IPS-20b (cell line): Measurements from ENCODE around the gene SRRM4.

ENCODE experiments used
- H3K27ac ChIP-seq: one replicate; pipeline ENCODE4 v1.5.1; 2013; ENCODE audit warnings: low read length
- H3K27me3 ChIP-seq: 2 replicates; pipeline ENCODE4 v1.6.1; 2013; ENCODE audit warnings: mild to moderate bottlenecking, low read length, inconsistent platforms; ENCODE audit not compliant: insufficient read depth
- H3K36me3 ChIP-seq: 2 replicates; pipeline ENCODE4 v1.6.1; 2013; ENCODE audit warnings: low read depth, mild to moderate bottlenecking, inconsistent platforms, low read length, moderate library complexity; ENCODE audit not compliant: insufficient read depth
- H3K4me1 ChIP-seq: 2 replicates; pipeline ENCODE4 v1.6.1; 2013; ENCODE audit warnings: mild to moderate bottlenecking, control low read depth, inconsistent platforms, low read length, moderate library complexity; ENCODE audit not compliant: insufficient read depth
- H3K4me3 ChIP-seq: 2 replicates; pipeline ENCODE4 v1.5.1; 2013; ENCODE audit warnings: mild to moderate bottlenecking, low read length, inconsistent platforms
- H3K9ac ChIP-seq: 2 replicates; pipeline ENCODE4 v1.6.1; 2013; ENCODE audit warnings: low read depth, mild to moderate bottlenecking, inconsistent platforms, low read length, moderate library complexity
- H3K9me3 ChIP-seq: 2 replicates; pipeline ENCODE4 v1.6.1; 2013; ENCODE audit warnings: mild to moderate bottlenecking, low read depth, low read length, inconsistent platforms; ENCODE audit not compliant: insufficient read depth

SRRM4 gene

GRCh38 chr12:119075222-119075787 lies 94.0 kb downstream of the SRRM4 start:
- Histone ChIP-seq H3K27me3 (0 out of 2 replicates have a peak, but pooled peaks cover 4% of the 10 kb centered on the region), H3K9me3 (no peaks in the 10 kb centered on the region), H3K4me1 (peaks cover under 1% of the 10 kb centered on the region; the same call in 1 of the 2 replicates), H3K36me3 (no peaks in the 10 kb centered on the region), H3K27ac (no peak overlapping the region), H3K9ac (no peak overlapping the region), H3K4me3 (no peak overlapping the region)

- no peak overlapping the region for H3K4me3 ChIP-seq
- H3K9me3 ChIP-seq, result no peaks in the 10 kb centered on the region
- H3K4me1 ChIP-seq, result peaks cover 6% of the 10 kb centered on the region; the same call in 1 of the 2 replicates
- no peaks in the 10 kb centered on the region for H3K27me3 ChIP-seq
- no peaks in the 10 kb centered on the region for H3K36me3 ChIP-seq
- no peak overlapping the region for H3K27ac ChIP-seq
- no peak overlapping the region for H3K9ac ChIP-seq
These were observed 94.6 kb downstream of the SRRM4 start for GRCh38 chr12:119075918-119076317.

GRCh38 chr12:119079530-119079929 lies 98.2 kb downstream of the SRRM4 start:
- Histone ChIP-seq H3K27me3 (0 out of 2 replicates have a peak, but pooled peaks cover 12% of the 10 kb centered on the region), H3K9ac (no peak overlapping the region), H3K9me3 (no peaks in the 10 kb centered on the region), H3K36me3 (no peaks in the 10 kb centered on the region), H3K4me1 (peaks cover 16% of the 10 kb centered on the region; the same call in 1 of the 2 replicates), H3K4me3 (no peak overlapping the region), H3K27ac (no peak overlapping the region)

GRCh38 chr12:119082016-119082415 lies 100.7 kb downstream of the SRRM4 start:
- Histone ChIP-seq H3K4me3 (no peak overlapping the region), H3K36me3 (no peaks in the 10 kb centered on the region), H3K9ac (no peak overlapping the region), H3K27me3 (0 out of 2 replicates have a peak, but pooled peaks cover 12% of the 10 kb centered on the region), H3K4me1 (peaks cover 16% of the 10 kb centered on the region; the same call in 1 of the 2 replicates), H3K27ac (no peak overlapping the region), H3K9me3 (no peaks in the 10 kb centered on the region)

GRCh38 chr12:119082496-119082895 lies 101.2 kb downstream of the SRRM4 start:
- peak overlapping the region; percentile 17 for H3K27ac ChIP-seq
- no peaks in the 10 kb centered on the region for H3K36me3 ChIP-seq
- H3K4me1 ChIP-seq, result peaks cover 16% of the 10 kb centered on the region; the same call in 1 of the 2 replicates
- H3K9ac ChIP-seq, result 0 out of 2 replicates have a peak overlapping the region, but pooled peaks have one; percentile 9
- H3K4me3 ChIP-seq, result no peak overlapping the region
- H3K9me3 ChIP-seq, result no peaks in the 10 kb centered on the region
- 0 out of 2 replicates have a peak, but pooled peaks cover 12% of the 10 kb centered on the region for H3K27me3 ChIP-seq

GRCh38 chr12:119088685-119089379 lies 107.5 kb downstream of the SRRM4 start:
- Histone ChIP-seq H3K9ac (peak overlapping the region; percentile 61; the same call in 1 of the 2 replicates), H3K4me3 (peak overlapping the region; percentile 36; the same call in 1 of the 2 replicates), H3K4me1 (peaks cover 29% of the 10 kb centered on the region; the same call in 1 of the 2 replicates), H3K9me3 (no peaks in the 10 kb centered on the region), H3K27me3 (no peaks in the 10 kb centered on the region), H3K27ac (peak overlapping the region; percentile 62), H3K36me3 (no peaks in the 10 kb centered on the region)

GRCh38 chr12:119089380-119090013 lies 108.2 kb downstream of the SRRM4 start:
- H3K9me3 ChIP-seq, result no peaks in the 10 kb centered on the region
- H3K36me3 ChIP-seq, result no peaks in the 10 kb centered on the region
- 0 out of 2 replicates have a peak, but pooled peaks cover 4% of the 10 kb centered on the region for H3K27me3 ChIP-seq
- peak overlapping the region; percentile 61; the same call in 1 of the 2 replicates for H3K9ac ChIP-seq
- H3K4me3 ChIP-seq, result peak overlapping the region; percentile 36; the same call in 1 of the 2 replicates
- peak overlapping the region; percentile 62 for H3K27ac ChIP-seq
- peaks cover 34% of the 10 kb centered on the region; the same call in 1 of the 2 replicates for H3K4me1 ChIP-seq

- H3K27ac ChIP-seq, result peak overlapping the region; percentile 15
- peaks cover 34% of the 10 kb centered on the region; the same call in 1 of the 2 replicates for H3K4me1 ChIP-seq
These were observed 108.9 kb downstream of the SRRM4 start for GRCh38 chr12:119090276-119090675.

GRCh38 chr12:119090865-119091264 lies 109.5 kb downstream of the SRRM4 start:
- H3K9ac ChIP-seq, result peak overlapping the region; percentile 27; the same call in 1 of the 2 replicates
- H3K4me1 ChIP-seq, result peaks cover 34% of the 10 kb centered on the region; the same call in 1 of the 2 replicates
- 0 out of 2 replicates have a peak, but pooled peaks cover 4% of the 10 kb centered on the region for H3K27me3 ChIP-seq
- H3K36me3 ChIP-seq, result no peaks in the 10 kb centered on the region
- no peaks in the 10 kb centered on the region for H3K9me3 ChIP-seq
- no peak overlapping the region for H3K4me3 ChIP-seq
- peak overlapping the region; percentile 15 for H3K27ac ChIP-seq

More at GRCh38 chr12:119090276-119090675, 108.9 kb downstream of the SRRM4 start:
- no peak overlapping the region for H3K4me3 ChIP-seq
- no peaks in the 10 kb centered on the region for H3K36me3 ChIP-seq
- H3K9me3 ChIP-seq, result no peaks in the 10 kb centered on the region
- peak overlapping the region; percentile 27; the same call in 1 of the 2 replicates for H3K9ac ChIP-seq
- 0 out of 2 replicates have a peak, but pooled peaks cover 4% of the 10 kb centered on the region for H3K27me3 ChIP-seq

GRCh38 chr12:119096429-119097202 lies 115.3 kb downstream of the SRRM4 start:
- Histone ChIP-seq H3K4me3 (no peak overlapping the region), H3K9ac (0 out of 2 replicates have a peak overlapping the region, but pooled peaks have one; percentile 36), H3K27me3 (0 out of 2 replicates have a peak, but pooled peaks cover 4% of the 10 kb centered on the region), H3K9me3 (no peaks in the 10 kb centered on the region; the same call in 1 of the 2 replicates), H3K4me1 (peaks cover 10% of the 10 kb centered on the region; the same call in 1 of the 2 replicates), H3K27ac (no peak overlapping the region), H3K36me3 (no peaks in the 10 kb centered on the region)
